Subcutaneous adipose tissue (tissue), 4 donors: Measurements from ENCODE around the gene DOHH. TPM values are rescaled to one million over a fixed set of nuclear protein-coding genes. Genes with fewer than 3 reads are reported as not detected.

ENCODE experiments used
- CTCF ChIP-seq: fragments of 450-650 bp; IDR thresholded peaks from one replicate; pipeline ENCODE4 v1.5.1; 2016; ENCODE audit warnings: low read depth, mild to moderate bottlenecking, control low read depth, antibody characterized with exemption, moderate library complexity
- total RNA-seq, 4 donors: library from RNA; depleted of rRNA; stranded (reverse); fragments of >200 nt; gene quantifications; one replicate each; pipeline ENCODE4 v1.1.0, GENCODE V29; 2016

DOHH gene
- total RNA-seq, 4 donors from 2014 or later = 4.9 to 11.9 (median 8.9) TPM

DNA sequence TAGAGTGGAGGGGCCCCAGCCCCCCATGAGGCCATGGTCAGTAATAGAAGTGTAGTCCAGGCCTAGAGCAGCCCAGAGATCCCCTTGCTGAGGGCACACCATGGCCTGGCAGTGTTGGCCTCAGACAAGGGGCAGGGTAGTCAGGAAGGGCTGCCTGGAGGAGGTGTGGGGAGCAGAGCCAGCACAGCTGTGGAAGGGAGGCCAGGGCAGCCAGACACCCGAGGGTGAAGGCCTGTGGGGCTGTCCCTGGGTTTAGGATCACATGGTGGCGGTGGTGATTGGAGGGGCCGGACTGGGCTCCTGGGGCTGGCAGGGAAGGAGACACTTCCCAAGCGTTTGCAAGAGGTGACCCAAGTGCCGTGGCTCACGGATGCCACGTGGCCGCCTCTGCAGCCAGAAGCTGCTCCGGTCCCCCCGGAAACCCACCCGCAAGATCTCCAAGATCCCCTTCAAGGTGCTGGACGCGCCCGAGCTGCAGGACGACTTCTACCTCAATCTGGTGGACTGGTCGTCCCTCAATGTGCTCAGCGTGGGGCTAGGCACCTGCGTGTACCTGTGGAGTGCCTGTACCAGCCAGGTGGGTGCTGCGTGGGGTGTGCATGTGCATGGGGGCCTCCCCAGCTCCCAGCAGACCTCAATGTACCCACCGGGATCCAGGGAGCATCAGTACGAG is 26.9 kb upstream of the DOHH start:
- no peak for TF ChIP-seq CTCF

DNA sequence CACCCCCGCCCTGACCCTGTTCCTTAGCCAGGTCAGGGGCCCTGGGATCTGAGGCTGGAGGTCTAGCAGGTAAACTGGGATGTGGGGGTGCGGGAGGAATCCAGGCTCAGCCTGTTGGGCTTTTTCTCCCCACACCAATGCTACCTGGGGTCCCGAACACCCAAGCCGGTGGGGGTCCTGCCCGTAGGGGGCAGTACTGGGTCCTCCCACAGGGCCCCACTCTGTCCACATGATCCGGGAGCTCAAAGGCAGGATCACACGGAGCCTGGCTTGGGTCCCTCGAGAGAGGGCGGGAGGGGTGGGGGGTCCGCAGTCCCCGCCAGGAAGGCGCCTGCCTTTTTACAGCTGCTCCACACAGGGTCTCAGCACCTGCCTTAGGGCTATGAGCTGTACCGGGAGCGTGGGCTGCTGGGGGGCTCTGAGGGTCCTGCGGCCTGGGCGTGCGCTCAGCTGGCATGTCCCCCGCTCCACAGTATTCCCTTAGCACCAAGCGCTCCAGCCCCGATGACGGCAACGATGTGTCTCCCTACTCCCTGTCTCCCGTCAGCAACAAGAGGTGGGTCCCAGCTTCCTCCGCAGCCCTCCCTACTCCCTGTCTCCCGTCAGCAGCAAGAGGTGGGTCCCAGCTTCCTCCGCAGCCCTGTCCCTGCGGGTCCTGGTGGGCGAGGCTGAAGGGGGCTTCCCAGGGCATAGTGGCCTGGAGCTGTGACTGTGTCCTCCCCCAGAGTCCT is 26.2 kb upstream of the DOHH start:
- TF ChIP-seq CTCF = no peak

GRCh38 chr19:3524904-3525451 is 24.5 kb upstream of the DOHH start:
- no peak for TF ChIP-seq CTCF

GRCh38 chr19:3524078-3524842 is 23.8 kb upstream of the DOHH start:
- no peak for TF ChIP-seq CTCF

DNA sequence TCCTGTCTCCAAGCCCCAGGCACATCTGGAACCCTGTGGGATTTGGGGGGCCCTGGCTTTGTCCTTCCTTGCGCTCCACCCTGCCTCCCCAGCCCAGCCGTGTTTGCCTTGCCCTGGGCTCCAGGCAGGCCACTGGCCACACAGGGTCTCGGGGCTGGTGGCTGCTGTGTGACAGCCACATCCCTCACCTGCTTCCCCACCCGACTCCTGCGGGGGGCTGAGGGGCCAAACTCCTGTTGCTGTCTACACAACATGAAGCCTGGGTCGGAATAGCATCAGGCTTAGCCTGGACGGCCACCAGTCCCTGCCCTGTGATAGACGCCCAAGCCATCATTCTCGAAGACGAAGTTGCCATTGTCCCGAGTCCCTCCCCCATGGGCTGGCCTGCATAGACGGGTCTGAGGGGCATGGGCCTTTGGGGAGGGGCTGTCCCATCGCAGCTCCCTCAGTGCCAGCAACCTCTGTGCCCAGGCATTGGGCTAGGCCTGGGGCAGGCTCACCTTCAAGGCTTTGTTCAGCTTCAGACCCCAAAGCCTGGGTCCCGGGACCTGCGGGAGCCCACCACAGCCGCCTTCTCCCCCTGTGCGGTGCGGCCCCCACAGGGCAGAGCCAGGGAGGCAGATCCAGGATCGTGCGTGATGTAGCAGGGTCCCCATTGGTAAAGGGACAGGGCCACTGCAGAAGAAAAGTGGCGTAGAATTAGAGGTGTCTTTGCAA is 23.0 kb upstream of the DOHH start:
- no peak for TF ChIP-seq CTCF

GRCh38 chr19:3522421-3523360 is 22.2 kb upstream of the DOHH start:
- no peak for TF ChIP-seq CTCF
